ENCODE data around the gene DUSP14. TPM values are rescaled to one million over a fixed set of nuclear protein-coding genes. Genes with fewer than 3 reads are reported as not detected.

Gene DUSP14
- total and polyA plus RNA-seq, 11 donors = 9.9 to 39.1 (median 16.5) TPM

- ATAC-seq (peak in 3 of 4 donors; percentile 50 to 59 (median 51)), DNase-seq (peak; percentile 62 to 83 (median 69))
Observed at GRCh38 chr17:37490022-37490587, 414 bp downstream of the DUSP14 start.

GRCh38 chr17:37490638-37491614, 1.2 kb downstream of the DUSP14 start:
- peak in 4 of 5 donors; percentile 52 to 74 (median 60) for DNase-seq
- Histone ChIP-seq H3K4me3 (peak overlapping the region; percentile 77 to 97 (median 90)), H3K36me3 (no peaks in the 10 kb centered on the region), H3K27ac (peak overlapping the region in 11 of 12 donors; percentile 80 to 95 (median 89)), H3K9me3 (no peaks in the 10 kb centered on the region), H3K27me3 (no peaks in the 10 kb centered on the region), H3K4me1 (peaks cover 3 to 50% (median 24%) of the 10 kb centered on the region in 12 donors)
- TF ChIP-seq CTCF (IDR thresholded peaks at IDR 0.05) (no peak), POLR2A (IDR thresholded peaks at IDR 0.05) (no peak)
- 5 to 13% (median 11%) methylated on average over 24 of the region's 24 CpGs for WGBS, 4 donors
- peak; percentile 39 to 70 (median 58) for ATAC-seq
- intact Hi-C loops (cut with DNase I) = loop anchor here in 1 of 10 donors (1.0 kb wide), 1 partner anchor 85 kb away; the partner anchor contains the start of genes ACACA and TADA2A

More at GRCh38 chr17:37490022-37490587, 414 bp downstream of the DUSP14 start:
- no peaks in the 10 kb centered on the region for H3K27me3 ChIP-seq
- H3K27ac ChIP-seq = peak overlapping the region; percentile 78 to 95 (median 88)
- H3K4me3 ChIP-seq = peak overlapping the region; percentile 77 to 97 (median 90)
- intact Hi-C loops (cut with DNase I) = loop anchor here in 1 of 10 donors (1.0 kb wide), 1 partner anchor 84 kb away; the partner anchor contains the start of genes ACACA and TADA2A
- TF ChIP-seq CTCF (IDR thresholded peaks at IDR 0.05) (peak in 9 of 12 donors; percentile 25 to 56 (median 50)), POLR2A (IDR thresholded peaks at IDR 0.05) (no peak)
- H3K9me3 ChIP-seq = no peaks in the 10 kb centered on the region
- 0 to 1% (median 1%) methylated on average over 28 to 56 of the region's 56 CpGs for WGBS, 4 donors
- no peaks in the 10 kb centered on the region for H3K36me3 ChIP-seq
- H3K4me1 ChIP-seq = peaks cover 3 to 50% (median 24%) of the 10 kb centered on the region in 12 donors

GRCh38 chr17:37492167-37492566, 2.5 kb downstream of the DUSP14 start:
- H3K4me3 ChIP-seq = peak overlapping the region in 3 of 12 donors; percentile 89 to 92 (median 92)

More at GRCh38 chr17:37492167-37492566, 2.5 kb downstream of the DUSP14 start:
- H3K4me1 ChIP-seq = peaks cover 3 to 50% (median 24%) of the 10 kb centered on the region in 12 donors
- H3K27me3 ChIP-seq = no peaks in the 10 kb centered on the region
- DNase-seq (no peak), ATAC-seq (no peak)
- intact Hi-C loops (cut with DNase I) = no loop called here
- TF ChIP-seq POLR2A (IDR thresholded peaks at IDR 0.05) = no peak
- no peak for TF ChIP-seq CTCF (IDR thresholded peaks at IDR 0.05)
- 47 to 56% (median 52%) methylated on average over 4 of the region's 4 CpGs for WGBS, 4 donors
- H3K9me3 ChIP-seq = no peaks in the 10 kb centered on the region
- H3K36me3 ChIP-seq = no peaks in the 10 kb centered on the region
- H3K27ac ChIP-seq = peak overlapping the region in 8 of 12 donors; percentile 80 to 95 (median 88)
